Mononuclear cell (primary cell): ENCODE data around the gene ESPNL. TPM values are rescaled to one million over a fixed set of nuclear protein-coding genes. Genes with fewer than 3 reads are reported as not detected.

Experiments used
- H3K27me3 ChIP-seq: 2 replicates; pipeline ENCODE4 v1.6.0; 2011; ENCODE audit warnings: low read length, control low read depth; ENCODE audit not compliant: insufficient read depth
- H3K4me1 ChIP-seq: 2 replicates; pipeline ENCODE4 v1.5.1; 2011; ENCODE audit warnings: mild to moderate bottlenecking, low read length, control low read depth; ENCODE audit not compliant: insufficient read depth
- H3K4me3 ChIP-seq: 2 replicates; pipeline ENCODE4 v1.5.1; 2011; ENCODE audit warnings: mild to moderate bottlenecking, low read length, moderate library complexity
- H3K9me3 ChIP-seq: 2 replicates; pipeline ENCODE4 v1.5.1; 2011; ENCODE audit warnings: low read depth, mild to moderate bottlenecking, control low read depth, low read length
- total RNA-seq: library from RNA; depleted of rRNA; stranded (reverse); fragments of >200 nt; gene quantifications from one replicate; pipeline ENCODE4 v1.2.3, GENCODE V29; 2012

Gene ESPNL
- total RNA-seq, 1 donor: 0.10 TPM

GRCh38 chr2:238133499-238134392 lies 33.6 kb downstream of the ESPNL start:
- Histone ChIP-seq H3K9me3 (no peaks in the 10 kb centered on the region), H3K4me3 (no peak overlapping the region), H3K27me3 (no peaks in the 10 kb centered on the region), H3K4me1 (peaks cover 18% of the 10 kb centered on the region)

- peaks cover 18% of the 10 kb centered on the region for H3K4me1 ChIP-seq
- H3K9me3 ChIP-seq: no peaks in the 10 kb centered on the region
- no peak overlapping the region for H3K4me3 ChIP-seq
- no peaks in the 10 kb centered on the region for H3K27me3 ChIP-seq
These were observed 34.2 kb downstream of the ESPNL start for GRCh38 chr2:238134393-238134785.

DNA sequence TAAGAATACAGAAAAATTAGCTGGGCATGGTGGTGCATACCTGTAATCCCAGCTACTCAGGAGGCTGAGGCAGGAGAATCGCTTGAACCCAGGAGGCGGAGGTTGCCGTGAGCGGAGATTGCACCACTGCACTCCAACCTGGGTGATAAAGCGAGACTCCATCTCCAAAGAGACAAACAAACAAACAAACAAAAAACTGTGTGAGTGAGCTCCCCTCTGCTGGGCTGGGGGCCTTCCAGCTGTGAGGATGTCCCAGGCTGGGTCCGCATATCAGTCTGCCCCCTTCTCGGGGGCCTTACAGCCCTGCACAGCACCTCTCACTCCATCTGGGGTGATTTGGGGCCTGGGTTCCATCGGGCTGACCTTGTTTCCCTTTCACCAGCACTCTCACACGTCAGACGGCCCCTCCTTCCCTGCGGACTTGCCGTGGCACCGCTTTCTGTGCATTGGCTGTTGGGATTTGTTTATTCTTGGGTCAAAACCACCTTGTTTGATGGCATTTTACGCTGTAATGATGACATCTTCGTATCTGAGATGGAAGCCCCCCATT lies 35.5 kb downstream of the ESPNL start:
- no peaks in the 10 kb centered on the region for H3K27me3 ChIP-seq
- H3K4me3 ChIP-seq: no peak overlapping the region
- H3K9me3 ChIP-seq: no peaks in the 10 kb centered on the region
- peaks cover 18% of the 10 kb centered on the region for H3K4me1 ChIP-seq

DNA sequence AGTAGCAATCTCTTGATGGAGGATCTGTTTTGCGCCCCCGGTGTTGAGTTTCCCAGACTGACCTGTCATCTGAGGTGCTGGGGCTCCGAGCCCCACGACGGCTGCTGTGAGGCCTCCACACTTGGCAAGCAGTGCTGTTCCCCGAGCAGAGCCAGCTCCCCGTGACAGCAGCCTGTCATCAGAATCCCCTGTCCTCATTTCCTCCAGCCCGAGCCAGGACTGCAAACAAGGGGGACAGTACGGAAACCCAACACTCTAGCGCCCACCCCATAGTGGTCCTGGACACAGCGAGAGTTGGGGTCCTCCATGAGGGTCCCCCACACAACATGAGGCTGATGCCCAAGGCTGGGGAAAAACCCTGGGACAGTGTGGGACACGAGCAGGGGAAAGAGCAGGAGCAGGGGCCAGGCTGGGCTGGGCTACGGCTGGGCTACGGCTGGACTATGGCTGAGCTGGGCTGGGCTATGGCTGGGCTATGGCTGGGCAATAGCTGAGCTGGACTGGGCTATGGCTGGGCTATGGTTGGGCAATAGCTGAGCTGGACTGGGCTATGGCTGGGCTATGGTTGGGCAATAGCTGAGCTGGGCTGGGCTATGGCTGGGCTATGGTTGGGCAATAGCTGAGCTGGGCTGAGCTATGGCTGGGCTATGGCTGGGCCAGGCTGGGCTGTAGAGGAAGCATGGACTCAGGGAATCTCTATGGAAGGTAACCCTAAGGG lies 36.8 kb downstream of the ESPNL start:
- no peak overlapping the region for H3K4me3 ChIP-seq
- no peaks in the 10 kb centered on the region for H3K27me3 ChIP-seq
- peaks cover 29% of the 10 kb centered on the region for H3K4me1 ChIP-seq
- H3K9me3 ChIP-seq: no peaks in the 10 kb centered on the region

- peaks cover 32% of the 10 kb centered on the region for H3K4me1 ChIP-seq
These were observed 37.7 kb downstream of the ESPNL start for GRCh38 chr2:238137885-238138284.

GRCh38 chr2:238138331-238139195 lies 38.4 kb downstream of the ESPNL start, which contains the start of gene KLHL30:
Gene KLHL30 (plus strand): TSS chr2:238138668. CDS start chr2:238140755, 2,087 bp downstream.
- Histone ChIP-seq H3K4me3 (no peak within 1 kb of the TSS), H3K9me3 (no peaks in the 10 kb centered on the region), H3K4me1 (peaks cover 32% of the 10 kb centered on the region), H3K27me3 (no peaks in the 10 kb centered on the region)

More at GRCh38 chr2:238137885-238138284, 37.7 kb downstream of the ESPNL start:
- H3K27me3 ChIP-seq: no peaks in the 10 kb centered on the region
- H3K9me3 ChIP-seq: no peaks in the 10 kb centered on the region
- no peak overlapping the region for H3K4me3 ChIP-seq

DNA sequence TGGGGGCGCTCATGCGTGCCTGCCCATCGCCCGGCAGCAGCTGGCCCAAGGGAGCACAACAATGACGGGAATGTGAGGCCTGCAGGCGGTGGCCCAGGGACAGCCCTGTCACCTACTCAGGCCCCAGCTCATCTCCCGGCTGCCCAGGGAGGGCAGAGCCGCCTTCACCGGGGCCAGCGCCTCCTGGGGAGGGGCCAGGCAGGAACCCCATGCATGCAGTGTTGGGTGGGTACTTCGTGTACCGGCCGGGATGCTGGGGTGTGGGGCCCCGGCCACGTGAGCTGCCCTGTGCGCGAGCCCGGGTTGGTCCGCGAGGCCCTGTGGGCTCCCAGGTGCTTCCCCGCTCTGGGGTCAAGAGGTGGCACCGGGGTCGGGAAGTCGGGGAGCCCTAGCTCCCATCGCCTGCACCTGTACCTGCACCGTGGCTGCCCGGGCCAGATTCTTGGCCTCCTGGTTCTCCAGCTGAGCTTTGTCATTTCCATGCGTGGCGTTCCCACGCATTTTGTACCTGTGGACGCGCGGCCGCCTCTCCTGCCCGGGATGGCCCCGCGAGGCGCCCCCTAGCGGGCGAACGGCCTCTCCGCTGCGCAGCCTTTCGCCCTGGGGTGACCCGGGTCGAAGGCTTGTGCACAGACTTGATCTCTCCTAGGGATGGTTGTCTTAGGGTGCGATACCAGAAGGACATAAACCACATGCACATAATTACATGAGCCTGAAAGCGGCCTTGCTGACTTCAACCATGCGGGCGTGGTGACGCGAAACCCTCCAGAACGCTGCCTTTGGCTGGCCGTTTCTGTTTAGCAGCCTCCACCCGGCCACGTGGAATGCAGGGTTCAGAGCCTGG lies 39.3 kb downstream of the ESPNL start:
- no peak overlapping the region for H3K4me3 ChIP-seq
- H3K27me3 ChIP-seq: no peaks in the 10 kb centered on the region
- H3K9me3 ChIP-seq: no peaks in the 10 kb centered on the region
- peaks cover 32% of the 10 kb centered on the region for H3K4me1 ChIP-seq

DNA sequence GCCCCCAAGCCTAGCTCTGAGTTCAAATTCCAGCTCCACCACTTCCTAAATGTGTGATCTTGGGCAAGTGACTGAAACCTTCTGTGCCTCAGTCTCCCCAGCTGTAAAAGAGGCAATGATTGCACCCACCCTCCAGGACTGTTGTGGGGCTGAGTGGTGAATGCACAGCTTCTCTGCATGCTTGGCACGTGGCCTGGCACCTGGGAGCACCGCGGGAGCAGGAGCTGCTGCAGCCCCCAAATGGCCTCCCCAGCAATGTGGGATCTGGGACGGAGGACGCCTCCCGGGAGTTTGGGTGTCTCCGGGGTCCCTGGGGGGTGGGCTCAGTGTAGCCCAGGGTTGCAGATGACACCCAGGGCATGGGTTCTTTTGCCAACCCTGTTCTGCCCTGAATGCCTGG lies 39.9 kb downstream of the ESPNL start:
- H3K4me1 ChIP-seq: peaks cover 32% of the 10 kb centered on the region
- no peaks in the 10 kb centered on the region for H3K9me3 ChIP-seq
- no peaks in the 10 kb centered on the region for H3K27me3 ChIP-seq
- no peak overlapping the region for H3K4me3 ChIP-seq

GRCh38 chr2:238140721-238141540 lies 40.8 kb downstream of the ESPNL start:
- Histone ChIP-seq H3K9me3 (no peaks in the 10 kb centered on the region), H3K4me1 (peaks cover 32% of the 10 kb centered on the region), H3K27me3 (no peaks in the 10 kb centered on the region), H3K4me3 (no peak overlapping the region)

DNA sequence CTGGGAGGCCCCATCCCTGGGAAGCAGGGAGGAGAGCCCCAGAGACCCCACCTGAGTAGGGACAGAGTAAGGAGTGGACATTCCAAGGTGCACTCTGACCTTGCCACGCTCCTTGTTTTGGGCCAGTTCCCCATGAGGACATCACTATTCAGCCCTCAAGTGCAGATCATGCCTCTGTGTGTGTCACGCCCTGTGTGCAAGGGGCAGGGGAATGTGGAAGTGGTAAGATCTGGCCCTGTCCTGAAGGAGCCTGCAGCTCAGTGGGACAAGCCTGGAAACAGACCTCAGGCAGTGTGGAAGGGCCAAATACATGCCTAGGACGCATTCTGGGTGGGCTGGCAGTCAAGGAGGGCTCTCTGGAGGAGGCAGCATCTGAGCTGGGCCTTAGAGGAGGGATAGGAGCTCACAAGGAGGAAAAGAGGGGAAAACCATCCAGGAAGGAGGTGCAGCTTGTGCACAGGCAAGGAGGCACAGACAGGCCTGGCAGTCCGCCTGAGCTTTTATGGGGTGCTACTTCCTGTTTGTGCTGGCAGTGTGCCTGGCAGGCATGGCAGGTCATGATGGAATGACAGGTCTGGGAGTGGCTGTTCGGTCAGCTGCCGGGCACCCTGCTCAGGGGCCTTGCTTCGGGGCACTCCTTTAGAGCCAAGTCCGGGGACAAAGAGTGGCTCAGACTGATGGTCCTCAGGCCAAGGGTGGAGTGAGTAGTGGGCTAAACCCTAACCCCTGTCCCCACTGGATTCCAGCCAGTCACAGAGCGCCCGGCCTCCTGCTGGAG lies 41.6 kb downstream of the ESPNL start:
- H3K4me3 ChIP-seq: no peak overlapping the region
- no peaks in the 10 kb centered on the region for H3K9me3 ChIP-seq
- H3K4me1 ChIP-seq: peaks cover 30% of the 10 kb centered on the region
- H3K27me3 ChIP-seq: no peaks in the 10 kb centered on the region

- H3K9me3 ChIP-seq: no peaks in the 10 kb centered on the region
- no peaks in the 10 kb centered on the region for H3K27me3 ChIP-seq
- H3K4me3 ChIP-seq: no peak overlapping the region
- H3K4me1 ChIP-seq: peaks cover 25% of the 10 kb centered on the region
These were observed 42.5 kb downstream of the ESPNL start for GRCh38 chr2:238142382-238143205.
